Astrocyte of the spinal cord (primary cell): ENCODE results near the gene NRXN3.

Source experiments
- DNase-seq: peaks from one replicate; pipeline ENCODE4 v3.0.0; 2011; ENCODE audit warnings: low read depth, low spot score
- H3K4me3 ChIP-seq: 2 replicates; pipeline ENCODE4 v1.5.1; 2011; ENCODE audit warnings: low read depth, mild to moderate bottlenecking, low read length, moderate library complexity
- in situ Hi-C: cut with HindIII; loops from 2 replicates; pipeline ENCODE4 v1.10.0; 2017; ENCODE audit warnings: low sequenced_read_pairs
- TF ChIP-seq, protein P1 (sequence below): IDR thresholded peaks from 2 replicates; pipeline ENCODE4 v1.5.1; 2012; ENCODE audit warnings: low read depth, mild to moderate bottlenecking, low read length, inconsistent platforms

NRXN3 gene

DNA sequence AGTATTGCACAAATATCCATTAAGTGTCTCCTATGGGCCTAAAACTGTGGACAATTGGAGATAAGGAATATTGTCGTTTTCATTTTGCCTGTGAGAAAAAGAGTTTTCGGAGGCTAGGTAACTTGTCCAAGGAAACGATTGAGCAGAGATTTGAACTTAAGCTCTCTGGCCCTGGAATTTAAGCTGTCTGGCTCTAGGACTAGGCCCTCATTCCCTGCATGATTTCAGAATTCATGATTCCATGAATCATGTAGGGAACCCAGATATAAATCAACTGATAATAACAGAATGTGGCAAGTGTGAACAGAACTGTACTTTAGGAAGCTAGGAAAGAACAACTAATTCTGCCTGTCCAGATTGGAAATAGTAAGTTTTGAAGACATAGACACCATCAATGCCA, 1100.2 kb downstream of the NRXN3 start:
- in situ Hi-C loops = no loop called here
- no peak for DNase-seq
- TF ChIP-seq, protein P1, sequence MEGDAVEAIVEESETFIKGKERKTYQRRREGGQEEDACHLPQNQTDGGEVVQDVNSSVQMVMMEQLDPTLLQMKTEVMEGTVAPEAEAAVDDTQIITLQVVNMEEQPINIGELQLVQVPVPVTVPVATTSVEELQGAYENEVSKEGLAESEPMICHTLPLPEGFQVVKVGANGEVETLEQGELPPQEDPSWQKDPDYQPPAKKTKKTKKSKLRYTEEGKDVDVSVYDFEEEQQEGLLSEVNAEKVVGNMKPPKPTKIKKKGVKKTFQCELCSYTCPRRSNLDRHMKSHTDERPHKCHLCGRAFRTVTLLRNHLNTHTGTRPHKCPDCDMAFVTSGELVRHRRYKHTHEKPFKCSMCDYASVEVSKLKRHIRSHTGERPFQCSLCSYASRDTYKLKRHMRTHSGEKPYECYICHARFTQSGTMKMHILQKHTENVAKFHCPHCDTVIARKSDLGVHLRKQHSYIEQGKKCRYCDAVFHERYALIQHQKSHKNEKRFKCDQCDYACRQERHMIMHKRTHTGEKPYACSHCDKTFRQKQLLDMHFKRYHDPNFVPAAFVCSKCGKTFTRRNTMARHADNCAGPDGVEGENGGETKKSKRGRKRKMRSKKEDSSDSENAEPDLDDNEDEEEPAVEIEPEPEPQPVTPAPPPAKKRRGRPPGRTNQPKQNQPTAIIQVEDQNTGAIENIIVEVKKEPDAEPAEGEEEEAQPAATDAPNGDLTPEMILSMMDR = no peak
- H3K4me3 ChIP-seq = no peak overlapping the region

DNA sequence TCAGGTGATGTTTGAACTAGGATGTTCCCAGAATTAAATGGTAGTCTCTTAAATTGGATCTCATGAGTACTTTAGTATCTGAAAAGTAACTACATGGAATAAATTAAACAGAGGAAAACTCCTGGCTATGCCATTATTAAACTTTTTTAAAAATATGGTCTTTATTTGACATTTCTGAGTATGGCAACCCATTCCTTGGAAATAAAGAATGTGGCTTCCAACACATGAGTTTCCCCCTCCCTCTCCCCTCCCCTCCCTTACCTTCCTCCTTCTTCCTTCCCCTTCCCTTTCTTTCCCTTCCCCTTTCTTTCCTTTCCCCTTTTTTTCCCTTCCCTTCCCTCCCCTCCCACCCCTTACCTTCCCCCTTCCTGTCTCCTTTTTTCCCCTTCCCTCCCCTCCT, 1100.9 kb downstream of the NRXN3 start:
- no peak for DNase-seq
- no peak overlapping the region for H3K4me3 ChIP-seq
- in situ Hi-C loops = no loop called here
- TF ChIP-seq, protein P1 = no peak

DNA sequence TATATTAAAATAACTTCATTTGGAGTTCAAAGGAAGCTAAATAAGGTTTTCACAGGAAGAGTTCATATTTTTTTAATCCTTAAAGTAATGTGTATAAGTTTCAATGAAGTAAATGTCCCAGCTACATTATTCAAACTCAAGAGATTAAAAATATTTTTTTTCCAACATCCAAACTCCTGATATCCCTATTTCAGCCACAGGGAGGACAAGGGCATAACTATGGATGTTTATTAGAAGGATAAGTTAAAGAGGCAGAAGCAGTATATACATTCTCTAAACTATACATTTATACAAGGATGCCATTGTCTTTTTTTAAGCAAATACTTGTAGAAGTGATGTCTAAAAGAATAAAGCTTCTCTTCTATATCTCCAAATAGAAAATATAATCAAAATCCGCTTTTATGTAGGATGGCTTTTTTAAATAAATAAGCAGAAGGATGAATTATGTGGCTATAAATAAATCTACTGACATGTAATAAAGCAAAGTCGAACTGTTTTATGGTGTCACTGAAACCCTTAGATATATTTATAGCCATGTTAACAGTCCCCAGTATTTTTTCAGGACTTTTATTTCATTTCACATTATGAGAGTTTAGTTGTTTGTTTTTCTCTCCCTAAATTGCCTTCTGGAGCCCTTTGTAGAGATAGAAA, 1104.6 kb downstream of the NRXN3 start:
- in situ Hi-C loops = no loop called here
- no peak overlapping the region for H3K4me3 ChIP-seq
- TF ChIP-seq, protein P1 = peak; percentile 26
- no peak for DNase-seq

DNA sequence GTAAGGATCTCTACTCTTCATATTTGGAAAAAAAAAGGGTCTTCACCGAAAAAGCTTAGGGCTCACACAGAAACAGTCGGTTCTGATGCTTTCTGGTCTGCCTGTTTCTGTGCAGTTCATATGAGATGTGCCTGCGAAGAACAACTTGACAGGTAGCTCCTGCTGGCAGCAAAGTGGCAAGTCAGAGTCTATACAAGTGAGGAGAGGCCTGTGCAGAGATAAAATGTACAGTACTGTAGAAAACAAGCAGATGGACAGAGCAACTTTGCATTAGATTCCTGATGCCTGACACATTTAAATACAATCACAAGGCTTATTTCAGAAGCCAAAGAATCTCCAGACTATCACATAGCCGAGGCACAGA, 1105.1 kb downstream of the NRXN3 start:
- TF ChIP-seq, protein P1 = no peak

DNA sequence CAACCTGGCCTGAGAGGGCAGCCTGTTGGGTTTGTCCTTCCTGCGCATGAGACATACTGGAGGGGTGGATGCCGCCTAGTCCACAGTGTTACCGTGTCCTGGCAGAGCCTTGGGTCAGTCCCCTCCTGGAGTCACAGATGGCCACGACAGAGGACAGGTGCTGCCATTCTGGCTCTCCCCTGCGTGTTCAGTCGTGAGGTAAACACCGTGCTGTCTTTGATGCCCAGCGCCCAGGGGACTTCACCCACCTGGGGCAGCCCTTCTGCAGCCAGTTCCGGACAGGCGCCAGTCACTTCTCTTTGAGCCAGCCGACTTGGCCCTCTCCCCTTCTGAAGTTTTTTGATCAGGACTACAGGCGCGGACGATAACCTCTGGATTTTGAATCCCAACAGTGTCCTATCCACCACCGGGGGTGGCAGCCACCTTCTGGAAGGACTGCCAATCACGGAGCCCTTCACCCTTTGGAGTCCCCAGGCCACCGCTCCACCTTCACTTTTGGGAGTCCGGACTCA, 1108.2 kb downstream of the NRXN3 start:
- peak overlapping the region; percentile 64 for H3K4me3 ChIP-seq
- DNase-seq = no peak
- in situ Hi-C loops = no loop called here
- TF ChIP-seq, protein P1 = no peak

More for the DNA sequence above, 1105.1 kb downstream of the NRXN3 start:
- in situ Hi-C loops = no loop called here
- no peak for DNase-seq
- H3K4me3 ChIP-seq = no peak overlapping the region

DNA sequence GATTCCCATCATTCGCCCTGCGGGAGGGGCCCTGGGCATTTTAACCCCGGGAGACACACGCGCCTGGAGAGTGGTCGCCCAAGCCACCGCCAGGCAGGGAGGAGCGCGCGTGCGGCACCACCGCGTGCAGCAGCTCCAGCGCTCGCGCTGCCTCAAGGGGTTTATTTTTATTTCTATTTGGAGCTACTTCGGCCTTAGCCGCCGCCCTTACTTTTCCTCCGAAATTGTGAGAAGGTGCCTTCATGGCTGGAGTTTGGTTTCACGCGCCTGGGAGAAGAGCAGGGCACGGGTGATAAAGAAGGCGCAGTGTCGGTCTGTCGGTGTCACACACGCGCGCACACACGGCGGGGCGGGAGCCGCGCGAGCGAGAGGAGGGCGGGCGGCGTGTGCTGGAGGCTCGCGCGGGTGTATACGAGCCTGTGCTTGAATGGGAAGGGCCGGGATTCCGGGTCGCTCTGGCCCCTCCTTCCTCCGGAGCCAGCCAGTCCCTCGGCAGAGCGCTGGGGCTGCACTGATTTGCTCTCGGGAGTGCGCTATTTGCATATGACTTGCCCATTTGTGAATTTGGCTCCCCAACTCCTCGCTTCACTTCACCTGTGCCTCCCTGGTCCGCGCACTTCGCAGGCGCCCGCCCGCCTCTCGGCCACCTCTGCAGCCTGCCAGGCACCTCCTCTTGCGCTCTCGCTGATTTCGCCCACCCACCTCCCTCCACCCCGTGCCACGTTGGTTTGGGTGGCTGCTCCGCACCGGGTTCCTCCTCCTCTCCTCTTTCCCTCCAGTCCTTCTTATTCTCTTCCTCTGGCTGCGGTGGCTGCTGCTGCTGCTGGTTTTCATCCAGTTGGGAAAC, 1108.8 kb downstream of the NRXN3 start:
- TF ChIP-seq, protein P1 = no peak
- peak; percentile 91 for DNase-seq
- in situ Hi-C loops = no loop called here
- peak overlapping the region; percentile 64 for H3K4me3 ChIP-seq
